MM.1S (cell line): Measurements from ENCODE around the gene RAB43.

ENCODE experiments used
- DNase-seq: peaks from one replicate; pipeline ENCODE4 v3.0.0-alpha.2; 2015
- H2AFZ ChIP-seq: fragments of 300-600 bp; sonication (generic); 2 replicates; pipeline ENCODE4 v1.6.0; 2016; ENCODE audit warnings: antibody characterized with exemption, low read length
- H3F3A ChIP-seq: fragments of 300-600 bp; sonication (generic); 2 replicates; pipeline ENCODE4 v1.6.1; 2016; ENCODE audit warnings: mild to moderate bottlenecking, antibody characterized with exemption, low read length, moderate library complexity, mixed read lengths; ENCODE audit not compliant: insufficient read depth
- H3K27ac ChIP-seq: fragments of 300-600 bp; sonication (generic); 2 replicates; pipeline ENCODE4 v1.5.1; 2016; ENCODE audit warnings: mild to moderate bottlenecking, low read length
- H3K27me3 ChIP-seq: fragments of 300-600 bp; sonication (generic); replicated peaks from 2 replicates; pipeline ENCODE4 v1.6.0; 2016; ENCODE audit warnings: low read length; ENCODE audit not compliant: insufficient read depth
- H3K36me3 ChIP-seq: fragments of 300-600 bp; sonication (generic); replicated peaks from 2 replicates; pipeline ENCODE4 v1.6.1; 2016; ENCODE audit warnings: mild to moderate bottlenecking, low read length, mixed read lengths; ENCODE audit not compliant: insufficient read depth
- H3K4me1 ChIP-seq: fragments of 300-600 bp; sonication (generic); 2 replicates; pipeline ENCODE4 v1.6.1; 2016; ENCODE audit warnings: low read length, mixed read lengths
- H3K4me2 ChIP-seq: fragments of 300-600 bp; sonication (generic); 2 replicates; pipeline ENCODE4 v1.6.0; 2016; ENCODE audit warnings: low read depth, low read length
- H3K4me3 ChIP-seq: fragments of 300-600 bp; sonication (generic); 2 replicates; pipeline ENCODE4 v1.5.1; 2016; ENCODE audit warnings: low read length, mixed read lengths
- H3K79me2 ChIP-seq: fragments of 300-600 bp; sonication (generic); 2 replicates; pipeline ENCODE4 v1.6.1; 2016; ENCODE audit warnings: mixed run types, low read length, mixed read lengths
- H3K9ac ChIP-seq: fragments of 300-600 bp; sonication (generic); 2 replicates; pipeline ENCODE4 v1.6.1; 2016; ENCODE audit warnings: low read length, mixed read lengths
- H3K9me2 ChIP-seq: fragments of 300-600 bp; sonication (generic); replicated peaks from 2 replicates; pipeline ENCODE4 v1.6.1; 2016; ENCODE audit warnings: mild to moderate bottlenecking, low read length, mixed read lengths; ENCODE audit not compliant: insufficient read depth
- H3K9me3 ChIP-seq: fragments of 300-600 bp; sonication (generic); replicated peaks from 2 replicates; pipeline ENCODE4 v1.6.1; 2016; ENCODE audit warnings: mild to moderate bottlenecking, low read length, mixed read lengths; ENCODE audit not compliant: insufficient read depth
- H4K20me1 ChIP-seq: fragments of 300-600 bp; sonication (generic); 2 replicates; pipeline ENCODE4 v1.6.1; 2016; ENCODE audit warnings: mild to moderate bottlenecking, low read length, moderate library complexity, mixed read lengths; ENCODE audit not compliant: insufficient read depth
- CTCF ChIP-seq: fragments of 300-600 bp; sonication (generic); IDR thresholded peaks from 2 replicates; pipeline ENCODE4 v1.5.1; 2016; ENCODE audit warnings: antibody characterized with exemption, low read length, mixed read lengths
- EZH2 ChIP-seq: fragments of 300-600 bp; sonication (generic); optimal IDR thresholded peaks from 2 replicates; pipeline ENCODE3; 2017; ENCODE audit warnings: low read depth, mild to moderate bottlenecking, antibody characterized with exemption, low read length, mixed read lengths
- EZH2phosphoT487 ChIP-seq: fragments of 300-600 bp; sonication (generic); IDR thresholded peaks from 2 replicates; pipeline ENCODE4 v1.6.1; 2018; ENCODE audit warnings: antibody characterized with exemption, low read length

RAB43 gene

GRCh38 chr3:129107793-129108192 lies 13.8 kb downstream of the RAB43 start:
- Histone ChIP-seq H2AFZ (no peak overlapping the region), H3K9me3 (no peaks in the 10 kb centered on the region), H3K79me2 (peaks cover 82% of the 10 kb centered on the region), H3K27ac (no peak overlapping the region), H3F3A (peaks cover 39% of the 10 kb centered on the region), H4K20me1 (no peaks in the 10 kb centered on the region), H3K9me2 (no peaks in the 10 kb centered on the region), H3K4me1 (peaks cover 58% of the 10 kb centered on the region), H3K4me2 (no peak overlapping the region), H3K36me3 (peaks cover 2% of the 10 kb centered on the region; the same call in 1 of the 2 replicates), H3K27me3 (no peaks in the 10 kb centered on the region), H3K9ac (no peak overlapping the region), H3K4me3 (no peak overlapping the region)
- TF ChIP-seq CTCF (no peak), EZH2phosphoT487 (no peak), EZH2 (no peak)
- no peak for DNase-seq

GRCh38 chr3:129106866-129107565 lies 14.6 kb downstream of the RAB43 start:
- H2AFZ ChIP-seq: no peak overlapping the region
- no peaks in the 10 kb centered on the region for H4K20me1 ChIP-seq
- H3K27me3 ChIP-seq: no peaks in the 10 kb centered on the region
- TF ChIP-seq EZH2phosphoT487 (no peak), EZH2 (no peak), CTCF (no peak)
- H3K4me3 ChIP-seq: no peak overlapping the region
- peak overlapping the region; percentile 93; the same call in 1 of the 2 replicates for H3K27ac ChIP-seq
- peaks cover 2% of the 10 kb centered on the region; the same call in 1 of the 2 replicates for H3K36me3 ChIP-seq
- H3K4me2 ChIP-seq: peak overlapping the region; percentile 77; the same call in 1 of the 2 replicates
- peaks cover 82% of the 10 kb centered on the region for H3K79me2 ChIP-seq
- no peak overlapping the region for H3K9ac ChIP-seq
- no peaks in the 10 kb centered on the region for H3K9me3 ChIP-seq
- no peaks in the 10 kb centered on the region for H3K9me2 ChIP-seq
- no peak for DNase-seq
- peaks cover 39% of the 10 kb centered on the region for H3F3A ChIP-seq
- peaks cover 61% of the 10 kb centered on the region for H3K4me1 ChIP-seq

- TF ChIP-seq EZH2: no peak
- TF ChIP-seq CTCF: peak; percentile 62
- Histone ChIP-seq H3F3A (peaks cover 39% of the 10 kb centered on the region), H3K4me2 (peak overlapping the region; percentile 77; the same call in 1 of the 2 replicates), H3K36me3 (no peaks in the 10 kb centered on the region; the same call in 1 of the 2 replicates), H4K20me1 (no peaks in the 10 kb centered on the region), H3K9ac (peak overlapping the region; percentile 35), H3K27ac (peak overlapping the region; percentile 93), H3K9me2 (no peaks in the 10 kb centered on the region), H3K9me3 (no peaks in the 10 kb centered on the region), H3K79me2 (peaks cover 82% of the 10 kb centered on the region), H3K4me3 (no peak overlapping the region), H3K4me1 (peaks cover 61% of the 10 kb centered on the region), H2AFZ (no peak overlapping the region), H3K27me3 (no peaks in the 10 kb centered on the region)
- DNase-seq: peak; percentile 74
Observed at GRCh38 chr3:129106320-129106719, 15.3 kb downstream of the RAB43 start.
